ENCODE data around the gene METAP1. TPM values are rescaled to one million over a fixed set of nuclear protein-coding genes. Genes with fewer than 3 reads are reported as not detected.

METAP1 gene
- total RNA-seq, 1 donor from 2014 or later = 51.6 TPM

DNA sequence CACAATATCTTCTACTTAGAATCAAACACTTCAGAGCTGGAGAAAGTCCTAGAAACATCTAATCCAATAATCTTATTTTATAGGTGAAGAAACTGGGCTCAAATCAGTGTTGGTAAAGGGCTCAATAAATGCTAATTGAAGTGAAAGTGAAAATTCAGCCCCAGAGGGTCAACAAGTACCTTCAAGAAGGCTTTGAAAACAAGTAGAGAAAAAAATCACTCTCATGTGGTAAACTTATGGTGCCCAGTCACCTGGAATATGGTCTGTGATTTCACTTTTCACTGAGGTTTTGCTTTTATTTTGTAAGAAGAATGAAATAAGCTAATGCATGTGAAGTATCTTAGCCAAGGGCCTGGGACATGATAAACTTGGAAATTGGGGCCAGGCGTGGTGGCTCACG lies 37.5 kb upstream of the METAP1 start:
- H3K36me3 Mint-ChIP-seq = no peaks in the 10 kb centered on the region
- H3K4me1 Mint-ChIP-seq = no peaks in the 10 kb centered on the region
- H3K27ac Mint-ChIP-seq = no peak overlapping the region
- H3K4me3 Mint-ChIP-seq = no peak overlapping the region
- TF ChIP-seq CTCF (IDR thresholded peaks at IDR 0.05; ENCODE audit: unreplicated experiment) = no peak
- no peak for DNase-seq (ENCODE audit: low spot score in 2 of 2, unreplicated experiment in 2 of 2)
- H3K9me3 Mint-ChIP-seq = peaks cover 5% of the 10 kb centered on the region
- no peaks in the 10 kb centered on the region for H3K27me3 Mint-ChIP-seq (ENCODE audit: low read depth)

DNA sequence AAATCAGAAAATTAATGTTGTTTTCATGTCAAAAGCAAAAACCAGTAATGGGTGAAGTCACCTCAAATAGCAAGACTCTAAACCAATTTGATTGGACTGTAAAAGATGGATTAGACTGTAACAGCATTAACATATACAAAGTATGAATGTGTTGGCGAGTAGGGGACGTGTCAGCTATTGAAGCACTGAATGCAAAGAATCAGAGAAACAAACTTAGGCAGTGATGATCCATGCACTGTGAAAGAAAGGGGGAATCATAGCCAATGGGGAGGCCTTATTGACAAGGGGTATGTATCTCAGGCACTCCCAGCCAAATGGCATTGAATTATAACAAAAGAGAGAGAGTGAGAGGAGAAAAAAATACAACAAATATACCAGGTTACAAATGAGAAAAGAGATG lies 36.1 kb upstream of the METAP1 start:
- TF ChIP-seq CTCF (IDR thresholded peaks at IDR 0.05; ENCODE audit: unreplicated experiment) = no peak
- no peaks in the 10 kb centered on the region for H3K27me3 Mint-ChIP-seq (ENCODE audit: low read depth)
- peaks cover 5% of the 10 kb centered on the region for H3K9me3 Mint-ChIP-seq
- H3K4me3 Mint-ChIP-seq = no peak overlapping the region
- H3K36me3 Mint-ChIP-seq = no peaks in the 10 kb centered on the region
- no peak overlapping the region for H3K27ac Mint-ChIP-seq
- no peaks in the 10 kb centered on the region for H3K4me1 Mint-ChIP-seq
- no peak for DNase-seq (ENCODE audit: low spot score in 2 of 2, unreplicated experiment in 2 of 2)

- H3K27me3 Mint-ChIP-seq (ENCODE audit: low read depth) = no peaks in the 10 kb centered on the region
- no peak overlapping the region for H3K27ac Mint-ChIP-seq
Measured at GRCh38 chr4:98961770-98962169, 33.8 kb upstream of the METAP1 start.

DNA sequence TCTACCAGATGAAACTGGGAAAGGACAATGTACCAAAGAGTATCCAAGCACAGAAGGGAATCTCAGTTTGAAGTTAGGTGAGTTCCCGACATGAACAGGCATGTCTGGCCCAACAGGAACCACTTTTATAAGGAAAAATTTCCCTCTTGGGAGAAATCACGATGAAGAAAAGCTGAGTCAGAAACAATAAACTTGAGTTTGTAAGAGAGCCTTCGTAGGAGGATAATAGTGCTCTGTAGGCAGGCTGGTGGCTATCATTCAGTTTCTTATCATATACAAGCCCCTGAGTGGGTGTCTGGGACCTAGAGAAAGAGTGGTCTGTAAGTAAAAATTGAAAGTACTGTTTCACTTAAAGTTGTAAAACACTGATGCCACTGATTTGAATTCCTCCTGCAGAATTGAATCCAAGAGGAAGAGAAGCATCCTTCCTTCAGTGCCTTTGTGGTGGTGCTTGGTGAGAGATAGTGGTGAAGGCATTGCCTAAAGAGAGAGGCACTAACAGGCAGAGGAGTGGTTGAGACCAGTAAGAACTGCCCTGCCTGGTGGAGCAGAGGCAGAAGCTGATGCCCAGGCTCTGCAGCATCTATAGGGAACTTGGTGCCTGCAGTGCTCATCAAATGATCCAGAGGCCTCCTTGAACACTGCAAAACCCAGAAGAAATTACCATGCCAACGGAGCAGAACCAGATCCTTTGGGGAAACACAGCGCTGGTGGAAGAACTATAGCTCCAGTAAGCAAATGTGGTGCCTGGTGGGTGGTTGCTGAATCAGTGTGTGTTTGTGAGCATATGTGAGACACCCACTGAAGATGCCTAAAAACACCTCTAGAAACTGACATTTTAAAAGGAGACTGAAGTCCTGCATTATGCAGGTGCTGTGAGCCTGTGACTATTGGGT lies 31.7 kb upstream of the METAP1 start:
- peak overlapping the region; percentile 50 for H3K27ac Mint-ChIP-seq
- no peaks in the 10 kb centered on the region for H3K9me3 Mint-ChIP-seq

More at GRCh38 chr4:98961770-98962169, 33.8 kb upstream of the METAP1 start:
- no peaks in the 10 kb centered on the region for H3K4me1 Mint-ChIP-seq
- no peak for DNase-seq (ENCODE audit: low spot score in 2 of 2, unreplicated experiment in 2 of 2)
- H3K36me3 Mint-ChIP-seq = no peaks in the 10 kb centered on the region
- H3K9me3 Mint-ChIP-seq = no peaks in the 10 kb centered on the region
- TF ChIP-seq CTCF (IDR thresholded peaks at IDR 0.05; ENCODE audit: unreplicated experiment) = no peak
- H3K4me3 Mint-ChIP-seq = no peak overlapping the region

DNA sequence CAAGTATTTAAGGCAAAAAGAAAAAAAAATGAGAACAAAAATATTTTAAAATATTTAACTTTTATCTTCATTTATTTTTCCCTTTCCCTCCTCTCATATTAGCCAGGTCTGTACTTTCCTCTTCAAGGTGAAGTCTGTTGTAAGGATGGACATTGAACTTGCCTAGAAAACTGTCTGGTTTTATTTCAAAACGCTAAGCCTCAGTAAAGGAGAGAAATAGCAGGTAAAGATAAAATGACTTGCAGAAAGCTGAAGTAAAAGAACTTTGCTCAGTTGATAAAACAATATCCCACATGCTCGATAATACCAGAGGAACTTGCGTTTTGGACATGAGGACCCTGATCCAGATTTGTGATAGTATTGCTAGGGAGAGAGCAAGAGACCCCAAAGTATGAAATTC lies 28.6 kb upstream of the METAP1 start:
- DNase-seq (ENCODE audit: low spot score in 2 of 2, unreplicated experiment in 2 of 2) = no peak
- no peaks in the 10 kb centered on the region for H3K9me3 Mint-ChIP-seq
- no peak overlapping the region for H3K27ac Mint-ChIP-seq
- H3K36me3 Mint-ChIP-seq = no peaks in the 10 kb centered on the region
- no peak overlapping the region for H3K4me3 Mint-ChIP-seq
- H3K27me3 Mint-ChIP-seq (ENCODE audit: low read depth) = no peaks in the 10 kb centered on the region
- TF ChIP-seq CTCF (IDR thresholded peaks at IDR 0.05; ENCODE audit: unreplicated experiment) = no peak
- peaks cover 17% of the 10 kb centered on the region for H3K4me1 Mint-ChIP-seq

More for the DNA sequence above, 31.7 kb upstream of the METAP1 start:
- no peak overlapping the region for H3K4me3 Mint-ChIP-seq
- no peak for DNase-seq (ENCODE audit: low spot score in 2 of 2, unreplicated experiment in 2 of 2)
- no peaks in the 10 kb centered on the region for H3K27me3 Mint-ChIP-seq (ENCODE audit: low read depth)
- H3K4me1 Mint-ChIP-seq = no peaks in the 10 kb centered on the region
- TF ChIP-seq CTCF (IDR thresholded peaks at IDR 0.05; ENCODE audit: unreplicated experiment) = no peak
- H3K36me3 Mint-ChIP-seq = no peaks in the 10 kb centered on the region
